GM18858 (cell line): Measurements from ENCODE around the gene ZNF555.
A peak's percentile ranks its signal among the peaks of the same experiment; 100 is the strongest.
"Not testable (repeated sequence)": the region's sequence is repeated elsewhere in the genome, so short reads cannot be mapped to it uniquely, and the experiment has no call there.

Experiments
- ATAC-seq: cut with Tn5 transposase; IDR thresholded peaks from one replicate; pipeline ENCODE4 v1.9.1; 2021; ENCODE audit not compliant: unreplicated experiment

Gene ZNF555

DNA sequence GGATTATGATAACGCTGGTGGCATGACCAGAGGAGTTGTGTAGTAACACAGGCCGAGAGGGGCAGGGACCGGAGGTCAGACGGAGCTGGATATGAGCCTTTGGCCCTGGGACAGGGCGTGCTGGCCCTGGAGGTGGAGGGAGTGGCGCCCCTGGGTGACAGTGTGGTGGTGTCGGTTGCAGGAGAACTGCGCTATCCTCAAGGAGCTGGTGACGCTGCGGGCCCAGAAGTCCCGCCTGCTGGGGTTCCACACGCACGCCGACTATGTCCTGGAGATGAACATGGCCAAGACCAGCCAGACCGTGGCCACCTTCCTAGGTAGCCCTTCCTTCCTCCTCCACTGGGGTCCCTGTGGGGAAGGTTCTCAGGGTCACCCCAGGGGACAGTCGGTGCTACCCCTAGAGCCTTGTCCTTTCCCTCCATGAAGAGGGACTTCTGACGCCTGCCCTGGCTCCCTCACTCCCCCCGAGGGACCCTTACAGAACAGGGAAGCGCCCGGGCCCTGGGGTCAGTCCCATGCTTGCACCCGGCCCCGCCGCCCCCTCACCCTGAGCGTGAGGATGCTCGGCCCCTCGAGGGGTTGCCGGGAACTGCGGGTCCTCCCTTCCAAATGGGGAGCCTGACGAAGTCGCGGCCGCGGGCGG lies 34.4 kb upstream of the ZNF555 start:
- ATAC-seq = no peak

DNA sequence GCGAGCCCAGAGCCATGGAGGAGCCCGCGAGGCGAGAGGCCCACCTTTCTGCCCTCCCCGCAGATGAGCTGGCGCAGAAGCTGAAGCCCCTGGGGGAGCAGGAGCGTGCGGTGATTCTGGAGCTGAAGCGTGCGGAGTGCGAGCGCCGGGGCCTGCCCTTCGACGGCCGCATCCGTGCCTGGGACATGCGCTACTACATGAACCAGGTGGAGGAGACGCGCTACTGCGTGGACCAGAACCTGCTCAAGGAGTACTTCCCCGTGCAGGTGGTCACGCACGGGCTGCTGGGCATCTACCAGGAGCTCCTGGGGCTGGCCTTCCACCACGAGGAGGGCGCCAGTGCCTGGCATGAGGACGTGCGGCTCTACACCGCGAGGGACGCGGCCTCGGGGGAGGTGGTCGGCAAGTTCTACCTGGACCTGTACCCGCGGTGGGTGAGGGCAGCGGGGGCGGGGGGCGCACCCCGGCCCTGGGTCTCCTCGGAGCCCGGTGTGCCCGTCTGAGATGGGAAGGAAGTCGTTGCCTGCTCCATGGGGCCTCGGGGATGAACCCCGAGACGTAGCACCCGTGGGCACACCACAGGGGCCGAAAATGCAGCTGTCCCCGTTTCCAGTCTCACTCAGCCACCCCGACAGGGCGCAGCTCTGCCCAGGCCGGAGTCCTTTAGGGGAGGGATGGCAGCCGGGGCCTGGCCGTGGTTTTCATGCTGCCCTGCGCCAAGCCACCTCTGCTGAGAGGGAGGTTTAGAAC lies 33.7 kb upstream of the ZNF555 start:
- ATAC-seq = no peak

DNA sequence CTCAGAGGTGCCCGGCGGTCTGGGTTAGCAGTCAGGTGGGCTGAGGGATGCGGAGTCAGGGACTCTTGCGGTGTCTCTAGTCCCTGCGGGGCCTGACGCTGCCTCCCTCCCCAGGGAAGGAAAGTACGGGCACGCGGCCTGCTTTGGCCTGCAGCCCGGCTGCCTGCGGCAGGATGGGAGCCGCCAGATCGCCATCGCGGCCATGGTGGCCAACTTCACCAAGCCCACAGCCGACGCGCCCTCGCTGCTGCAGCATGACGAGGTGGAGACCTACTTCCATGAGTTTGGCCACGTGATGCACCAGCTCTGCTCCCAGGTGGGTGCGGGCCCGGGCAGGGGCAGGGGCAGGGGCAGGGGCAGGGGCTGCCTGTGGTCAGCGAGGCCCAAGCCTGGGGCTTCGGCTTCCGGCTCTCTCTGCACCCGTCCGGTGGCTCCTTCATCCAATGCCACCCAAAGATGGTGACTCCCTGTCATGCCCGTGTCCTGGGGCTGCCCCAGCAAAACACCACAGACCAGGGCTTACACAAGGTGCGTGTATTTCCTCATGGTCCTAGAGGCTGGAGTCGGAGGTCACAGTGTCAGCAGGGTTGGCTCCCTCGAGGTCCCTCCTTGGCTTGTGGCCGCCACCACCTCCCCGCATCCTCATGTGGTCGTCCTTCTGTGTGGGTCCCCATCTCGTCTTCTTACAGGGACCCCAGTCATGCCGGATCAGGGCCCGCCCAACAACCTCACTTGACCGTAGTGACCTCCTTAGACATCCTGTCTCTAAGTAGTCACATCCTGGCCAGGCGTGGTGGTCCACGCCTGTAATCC lies 32.9 kb upstream of the ZNF555 start:
- ATAC-seq = no peak

DNA sequence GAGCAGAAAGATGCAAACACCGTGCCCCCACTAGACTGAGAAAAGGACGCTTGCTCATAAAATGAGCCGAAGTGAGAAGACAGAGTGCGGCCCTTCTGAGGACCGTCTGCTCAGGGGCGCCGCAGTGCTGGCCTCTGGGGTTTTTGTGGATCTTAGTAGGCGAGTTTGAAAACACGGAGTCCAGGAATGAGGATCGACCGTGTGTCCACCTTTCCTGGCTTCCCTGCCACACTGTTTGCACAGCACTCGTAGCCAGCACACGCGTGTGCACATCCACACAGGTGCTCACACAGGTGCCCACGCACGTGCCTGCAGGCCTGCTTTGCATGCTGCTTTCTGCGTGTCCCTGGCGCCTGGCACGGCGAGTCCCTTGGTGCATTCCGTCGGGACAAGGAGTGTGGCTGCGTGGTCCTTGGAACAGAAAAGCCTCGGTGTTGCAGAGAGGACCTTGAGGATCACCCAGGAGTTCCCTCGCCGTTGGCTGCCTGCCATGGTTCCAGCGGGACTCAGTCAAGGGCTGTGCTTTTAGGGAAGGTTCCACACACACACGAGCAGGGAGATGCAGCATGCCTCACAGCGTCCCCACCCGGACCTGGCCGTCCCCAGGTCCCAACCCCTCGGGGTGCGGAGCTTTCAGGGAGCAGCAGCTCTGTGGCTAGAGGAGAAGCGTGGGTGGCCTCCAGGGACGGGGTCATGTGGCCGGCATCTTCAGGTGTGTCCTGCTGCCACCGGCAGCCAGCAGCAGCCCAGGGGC lies 31.7 kb upstream of the ZNF555 start:
- ATAC-seq = no peak

DNA sequence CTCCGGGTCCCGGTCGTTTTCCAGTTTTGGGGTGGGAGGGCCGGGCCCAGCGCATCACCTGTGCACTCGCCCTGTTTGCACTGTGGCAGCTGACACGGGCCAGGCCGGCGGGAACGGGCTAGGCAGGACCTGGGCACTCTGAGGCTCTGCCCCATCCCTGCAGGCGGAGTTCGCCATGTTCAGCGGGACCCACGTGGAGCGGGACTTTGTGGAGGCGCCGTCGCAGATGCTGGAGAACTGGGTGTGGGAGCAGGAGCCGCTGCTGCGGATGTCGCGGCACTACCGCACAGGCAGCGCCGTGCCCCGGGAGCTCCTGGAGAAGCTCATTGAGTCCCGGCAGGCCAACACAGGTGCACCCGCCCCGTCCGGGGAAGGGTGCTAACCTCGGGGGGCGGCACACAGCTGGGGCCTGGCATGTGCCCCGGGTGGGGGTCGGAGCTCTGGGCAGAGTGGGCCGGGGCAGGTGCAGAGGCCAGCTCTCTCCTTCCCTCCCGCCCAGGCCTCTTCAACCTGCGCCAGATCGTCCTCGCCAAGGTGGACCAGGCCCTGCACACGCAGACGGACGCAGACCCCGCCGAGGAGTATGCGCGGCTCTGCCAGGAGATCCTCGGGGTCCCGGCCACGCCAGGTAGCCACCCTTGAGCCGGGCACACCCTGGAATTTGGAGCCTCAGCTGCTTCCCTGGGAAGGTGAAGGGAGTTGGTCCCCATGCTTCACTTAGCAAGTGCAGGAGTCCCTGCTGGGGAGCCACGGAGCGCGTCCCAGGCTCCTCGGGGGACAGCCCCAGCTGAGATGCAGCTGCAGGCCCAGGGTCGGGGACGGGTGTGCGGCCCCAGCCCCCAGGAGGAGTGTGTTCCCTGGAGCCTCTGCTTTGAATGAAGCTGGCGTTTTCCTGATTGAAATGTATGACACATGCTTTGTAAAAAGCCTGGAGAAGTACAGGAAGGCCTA lies 30.9 kb upstream of the ZNF555 start:
- ATAC-seq = no peak

DNA sequence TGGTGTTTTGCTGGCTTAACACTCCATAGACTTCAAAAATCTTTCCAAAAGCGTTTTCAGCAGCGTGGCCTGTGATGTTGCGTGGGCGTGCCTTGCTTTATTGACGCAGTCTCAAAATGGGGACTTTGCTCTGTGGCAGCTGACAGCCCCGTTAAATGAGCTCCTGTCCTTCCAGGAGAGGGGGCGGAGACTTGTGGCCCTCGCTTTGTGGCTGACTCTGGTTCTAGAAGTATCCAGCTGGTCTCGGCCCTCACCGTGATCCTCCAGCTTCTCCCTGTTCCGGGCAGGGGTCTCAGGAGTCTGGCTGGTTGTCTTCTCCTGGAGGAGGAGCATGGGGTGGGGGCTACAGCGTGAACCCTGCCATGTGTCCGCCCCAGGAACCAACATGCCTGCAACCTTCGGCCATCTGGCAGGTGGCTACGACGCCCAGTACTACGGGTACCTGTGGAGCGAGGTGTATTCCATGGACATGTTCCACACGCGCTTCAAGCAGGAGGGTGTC lies 30.0 kb upstream of the ZNF555 start:
- no peak for ATAC-seq

DNA sequence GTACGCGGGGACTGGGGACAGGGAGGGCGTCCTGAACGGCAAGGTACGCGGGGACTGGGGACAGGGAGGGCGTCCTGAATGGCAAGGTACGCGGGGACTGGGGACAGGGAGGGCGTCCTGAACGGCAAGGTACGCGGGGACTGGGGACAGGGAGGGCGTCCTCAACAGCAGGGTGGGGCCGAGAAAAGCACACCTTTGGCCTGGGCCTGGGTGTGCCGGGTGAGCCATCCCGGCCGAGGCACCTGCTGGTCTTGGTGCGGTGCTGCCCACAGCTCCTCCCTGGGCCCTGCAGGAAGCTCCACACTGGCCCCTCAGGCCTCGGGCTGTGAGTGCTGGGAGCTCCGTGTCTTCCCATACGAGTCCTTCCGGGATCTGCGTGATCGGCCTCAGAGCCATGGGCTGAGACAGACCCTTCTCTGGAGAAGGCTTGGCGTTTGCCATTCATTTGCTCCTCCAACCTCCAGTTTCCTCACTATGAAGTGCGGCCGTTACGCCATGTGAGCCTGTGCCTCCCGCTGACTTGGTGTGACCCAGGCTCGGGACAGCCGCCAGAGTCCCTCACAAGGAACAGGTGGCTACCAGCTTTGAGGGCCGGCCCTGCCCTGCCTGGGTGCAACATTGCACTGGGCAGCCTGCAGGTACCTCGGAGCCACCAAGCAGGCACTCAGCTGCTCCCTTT lies 29.4 kb upstream of the ZNF555 start:
- no peak for ATAC-seq

DNA sequence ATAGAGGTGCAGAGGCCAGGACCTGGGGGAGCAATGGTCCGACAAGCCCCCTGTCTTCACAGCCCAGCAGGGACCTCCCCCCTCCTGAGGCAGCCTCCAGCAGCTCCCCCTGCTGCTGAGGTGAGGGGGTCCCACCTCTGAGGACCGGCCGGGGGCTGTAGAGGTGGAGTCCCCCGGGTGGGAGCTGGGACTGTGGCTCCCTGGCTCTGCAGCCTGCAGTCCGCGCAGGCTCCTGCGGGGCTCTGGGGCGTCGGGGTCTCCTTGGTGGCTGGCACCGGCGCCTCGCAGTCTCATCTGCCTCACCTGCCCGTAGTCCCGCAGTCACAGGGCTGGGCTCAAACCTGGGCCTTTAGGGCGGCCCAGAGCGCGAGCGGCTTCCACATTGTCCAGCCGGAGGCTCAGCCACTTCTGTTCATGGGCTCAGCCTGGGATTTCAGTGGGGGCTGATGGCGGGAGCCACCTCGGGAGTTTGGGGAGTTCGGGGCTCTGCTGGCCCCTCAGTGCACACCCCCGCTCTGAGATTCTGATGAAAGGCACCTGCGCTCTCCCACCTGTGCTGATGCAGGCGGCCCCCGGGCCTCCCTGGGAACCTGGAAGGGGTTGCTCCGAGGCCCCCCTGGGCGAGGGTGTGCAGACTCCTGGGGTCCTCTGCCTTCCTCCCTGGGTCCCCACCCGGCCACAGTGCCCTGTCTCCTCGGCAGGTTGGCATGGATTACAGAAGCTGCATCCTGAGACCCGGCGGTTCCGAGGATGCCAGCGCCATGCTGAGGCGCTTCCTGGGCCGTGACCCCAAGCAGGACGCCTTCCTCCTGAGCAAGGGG lies 28.7 kb upstream of the ZNF555 start:
- no peak for ATAC-seq

DNA sequence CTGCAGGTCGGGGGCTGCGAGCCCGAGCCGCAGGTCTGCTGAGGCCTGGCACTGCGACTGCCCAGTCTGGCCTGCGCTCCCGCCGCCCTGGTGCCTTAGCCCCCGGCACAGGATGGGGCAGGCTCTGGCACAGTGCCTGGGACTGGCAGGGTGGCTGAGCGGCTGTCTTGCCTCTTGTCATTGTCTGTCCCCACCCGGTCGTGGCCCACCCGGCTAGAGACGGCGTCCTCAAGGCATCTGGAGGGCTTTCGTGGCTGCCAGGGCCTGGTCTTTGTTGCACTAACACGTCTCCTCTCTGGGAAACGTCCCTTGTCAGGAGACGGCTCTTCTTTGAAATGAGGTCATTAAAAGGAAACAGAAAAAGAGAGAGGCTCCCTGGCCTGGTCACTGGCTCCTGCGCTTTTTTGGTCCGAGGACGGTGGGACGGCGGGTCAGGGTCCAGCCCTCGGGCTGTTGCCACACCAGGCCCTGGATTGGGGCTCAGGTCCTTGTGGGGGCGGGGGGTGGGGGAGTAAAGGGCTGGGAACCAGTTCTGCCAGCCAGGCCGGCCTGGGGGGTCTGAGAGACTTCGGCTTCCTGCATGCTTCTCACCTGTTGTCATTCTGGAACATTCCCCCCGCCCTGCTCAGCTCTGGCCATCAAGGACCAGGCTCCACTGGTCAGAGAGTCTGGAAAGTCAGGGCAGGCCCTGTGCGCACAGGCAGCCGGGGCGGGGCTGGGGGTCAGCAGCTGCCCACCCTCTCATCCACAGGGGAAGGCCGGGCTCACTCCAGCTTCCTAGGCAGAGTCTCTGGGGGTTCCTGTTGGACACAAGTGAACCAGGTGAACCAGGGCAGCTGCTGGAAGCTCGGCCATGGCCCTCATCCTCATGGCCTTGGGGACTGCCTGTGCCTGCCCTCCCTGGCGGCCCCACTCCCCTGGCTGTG lies 27.8 kb upstream of the ZNF555 start:
- no peak for ATAC-seq

DNA sequence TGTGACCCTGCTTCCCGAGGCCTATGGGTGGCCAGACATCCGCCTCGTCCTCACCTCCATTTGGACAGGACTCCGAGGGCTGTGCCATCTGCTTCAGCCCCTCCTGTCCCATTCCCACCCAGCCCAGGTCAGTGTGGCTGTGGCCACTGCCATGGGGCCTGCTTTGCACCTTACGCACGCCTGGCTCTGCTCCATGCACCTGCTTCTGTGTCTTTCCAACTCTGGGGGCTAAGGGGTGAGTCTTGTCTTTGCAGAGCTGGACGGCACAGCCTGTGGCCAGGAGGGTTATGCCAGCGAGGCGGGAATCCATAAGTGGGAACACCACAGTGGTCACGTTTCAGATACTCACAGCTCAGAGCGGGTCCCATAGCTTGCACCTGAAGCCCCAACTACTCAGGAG lies 26.8 kb upstream of the ZNF555 start:
- no peak for ATAC-seq

DNA sequence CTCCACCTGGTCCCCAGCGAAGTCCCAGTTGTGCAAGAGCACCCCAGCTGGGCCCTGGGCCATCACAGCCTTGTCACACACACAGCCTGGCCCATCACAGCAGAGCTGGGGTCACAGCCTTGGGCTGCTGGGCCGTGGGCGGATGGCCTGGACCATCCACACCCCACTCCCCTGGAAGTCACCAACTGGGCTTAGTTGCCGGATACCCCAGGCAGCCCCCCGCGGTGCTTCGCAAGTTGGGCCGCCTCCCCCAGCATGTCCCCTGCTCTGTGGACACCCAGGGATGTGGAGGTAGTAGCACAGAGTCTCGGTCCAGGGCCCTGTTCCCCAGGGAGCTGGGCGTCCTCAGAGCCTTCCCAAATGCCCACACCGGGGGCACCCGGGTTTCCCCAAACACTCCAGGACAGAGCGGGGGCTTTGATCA lies 26.1 kb upstream of the ZNF555 start:
- no peak for ATAC-seq

DNA sequence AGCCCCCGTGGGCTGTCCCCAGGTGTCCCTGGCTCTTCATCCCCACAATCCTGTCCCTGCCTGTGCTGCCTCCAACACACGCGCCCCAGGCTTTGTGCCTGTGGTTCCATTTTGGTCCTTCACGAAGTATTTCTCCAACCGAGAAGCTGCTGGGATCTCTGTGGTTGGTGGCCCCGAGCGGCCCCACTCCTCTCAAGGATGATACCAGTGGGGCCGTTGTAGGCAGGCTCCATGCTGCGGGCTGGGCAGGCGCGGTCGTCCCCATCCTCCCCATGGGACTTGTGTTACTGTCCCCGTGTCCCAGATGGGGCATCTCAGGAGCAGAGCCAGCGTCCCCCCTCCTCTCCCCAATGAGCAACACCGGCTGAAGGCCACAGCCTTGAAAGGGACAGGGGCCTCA lies 25.4 kb upstream of the ZNF555 start:
- ATAC-seq = no peak

DNA sequence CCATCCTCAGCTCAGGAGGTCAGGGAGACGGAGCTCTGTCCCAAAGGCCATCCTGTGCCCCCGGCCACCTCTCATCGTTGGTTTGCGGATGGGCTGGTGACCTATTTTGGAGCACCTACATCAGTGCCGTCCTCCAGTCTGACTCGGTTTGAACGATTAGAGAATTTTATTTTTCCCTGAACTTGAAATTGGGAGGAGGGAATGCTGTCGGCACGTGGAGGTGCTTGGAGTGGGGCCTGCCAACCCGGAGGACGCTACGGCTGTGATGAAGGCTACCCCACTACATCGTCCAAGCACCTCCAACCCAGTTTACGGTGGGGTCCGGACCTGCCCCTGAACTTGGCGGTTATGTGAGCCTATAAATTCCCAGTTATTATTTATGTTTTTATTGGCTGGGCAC lies 24.6 kb upstream of the ZNF555 start:
- no peak for ATAC-seq

DNA sequence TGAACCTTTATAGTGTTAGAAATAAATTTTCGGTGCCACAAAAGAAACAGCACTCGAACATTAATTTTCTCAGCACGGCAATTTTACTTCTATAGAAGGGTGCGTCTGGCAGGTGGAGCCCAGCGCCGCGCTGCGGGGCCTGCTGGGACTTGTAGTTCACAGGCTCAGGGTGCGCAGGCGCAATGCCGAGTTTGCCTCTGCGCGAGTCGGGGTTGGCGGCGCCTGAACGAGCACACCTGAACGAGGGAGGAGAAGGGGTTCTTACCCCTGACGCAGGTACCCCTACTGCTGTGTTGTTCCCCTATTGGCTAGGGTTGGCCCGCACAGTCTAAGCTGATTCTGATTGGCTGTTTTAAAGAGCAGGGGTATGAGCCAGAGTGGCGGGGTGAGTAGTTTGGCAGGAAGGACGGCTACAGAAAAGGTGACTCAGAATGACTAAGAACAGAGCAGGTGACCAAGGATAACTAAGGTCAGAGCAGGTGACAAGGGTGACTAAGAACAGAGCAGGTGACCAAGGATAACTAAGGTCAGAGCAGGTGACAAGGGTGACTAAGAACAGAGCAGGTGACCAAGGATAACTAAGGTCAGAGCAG lies 23.9 kb upstream of the ZNF555 start:
- not testable (repeated sequence) for ATAC-seq

DNA sequence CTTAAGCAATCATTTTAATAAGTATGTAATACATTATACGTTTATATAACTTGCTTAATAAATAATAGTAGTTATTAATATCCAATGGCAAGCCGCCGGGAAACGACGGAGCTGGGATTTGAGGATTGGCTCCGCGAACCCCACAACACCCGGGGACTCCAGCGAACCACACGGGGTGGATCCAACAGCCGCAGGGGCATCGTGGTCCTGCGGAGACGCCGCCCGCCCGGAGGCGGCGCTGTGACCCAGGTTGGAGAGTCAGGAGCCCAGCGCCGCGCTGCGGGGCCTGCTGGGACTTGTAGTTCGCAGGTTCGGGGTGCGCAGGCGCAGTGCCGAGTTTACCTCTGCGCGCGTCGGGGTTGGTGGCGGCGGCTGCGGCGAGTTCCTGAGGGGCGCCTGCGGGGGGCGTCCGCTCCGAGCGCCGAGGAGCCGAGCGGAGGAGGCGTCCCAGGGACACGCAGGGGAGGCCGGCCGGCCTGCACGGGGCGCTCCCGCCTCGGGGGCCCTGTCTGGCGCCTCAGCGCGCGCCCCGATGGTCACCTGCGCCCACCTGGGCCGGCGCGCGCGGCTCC lies 21.6 kb upstream of the ZNF555 start, which contains the start of gene ZNF554:
TSS of gene ZNF554 (plus strand) at position 329 of the 572 bp plus-strand sequence. CDS start at position 533, 204 bp downstream.
- peak; percentile 78 for ATAC-seq

DNA sequence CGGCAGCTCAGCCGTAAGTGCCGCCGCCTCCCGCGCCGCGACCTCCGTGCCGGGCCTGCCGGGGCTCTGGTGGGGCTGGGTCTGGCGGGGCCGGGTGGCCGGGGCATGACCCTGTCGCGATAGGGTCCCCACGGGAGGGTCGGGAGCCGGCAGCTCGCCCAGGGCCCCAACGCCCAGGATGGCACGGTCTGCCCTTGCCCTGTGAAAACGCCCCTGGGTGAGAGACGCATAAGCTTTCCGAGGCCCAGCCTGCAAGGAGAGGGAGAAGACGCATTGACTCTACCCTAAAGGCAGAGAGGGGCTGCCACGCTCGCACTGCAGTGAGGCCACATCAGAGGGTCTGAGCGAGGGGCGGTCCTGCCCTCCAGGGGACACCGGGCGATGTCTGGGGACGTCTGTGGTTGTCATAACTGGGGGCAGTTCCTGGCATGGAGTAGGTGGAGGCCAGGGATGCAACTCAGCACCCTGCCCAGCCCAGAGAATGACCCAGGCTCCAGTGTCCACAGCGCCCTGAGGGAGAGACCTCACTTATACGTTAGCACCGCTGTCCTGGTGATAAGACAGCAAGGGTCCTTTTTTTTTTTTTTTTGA lies 21.1 kb upstream of the ZNF555 start:
- ATAC-seq = peak; percentile 10
